ENCODE data around the gene FARS2.

- TF ChIP-seq CTCF (optimal IDR thresholded peaks at IDR 0.05 in 1 of 3, IDR thresholded peaks at IDR 0.05 in 1 of 3, conservative IDR thresholded peaks at IDR 0.05 in 1 of 3; ENCODE audit: extremely low read depth in 1 of 3, insufficient read depth in 2 of 3, low read length in 3 of 3), result no peak
- TF ChIP-seq EZH2 (IDR thresholded peaks at IDR 0.05; ENCODE audit: low read length), result no peak
Observed at GRCh38 chr6:5636210-5637030, 375.1 kb downstream of the FARS2 start.
